Measurements from ENCODE around the gene OR6V1.

- TF ChIP-seq, protein P1, sequence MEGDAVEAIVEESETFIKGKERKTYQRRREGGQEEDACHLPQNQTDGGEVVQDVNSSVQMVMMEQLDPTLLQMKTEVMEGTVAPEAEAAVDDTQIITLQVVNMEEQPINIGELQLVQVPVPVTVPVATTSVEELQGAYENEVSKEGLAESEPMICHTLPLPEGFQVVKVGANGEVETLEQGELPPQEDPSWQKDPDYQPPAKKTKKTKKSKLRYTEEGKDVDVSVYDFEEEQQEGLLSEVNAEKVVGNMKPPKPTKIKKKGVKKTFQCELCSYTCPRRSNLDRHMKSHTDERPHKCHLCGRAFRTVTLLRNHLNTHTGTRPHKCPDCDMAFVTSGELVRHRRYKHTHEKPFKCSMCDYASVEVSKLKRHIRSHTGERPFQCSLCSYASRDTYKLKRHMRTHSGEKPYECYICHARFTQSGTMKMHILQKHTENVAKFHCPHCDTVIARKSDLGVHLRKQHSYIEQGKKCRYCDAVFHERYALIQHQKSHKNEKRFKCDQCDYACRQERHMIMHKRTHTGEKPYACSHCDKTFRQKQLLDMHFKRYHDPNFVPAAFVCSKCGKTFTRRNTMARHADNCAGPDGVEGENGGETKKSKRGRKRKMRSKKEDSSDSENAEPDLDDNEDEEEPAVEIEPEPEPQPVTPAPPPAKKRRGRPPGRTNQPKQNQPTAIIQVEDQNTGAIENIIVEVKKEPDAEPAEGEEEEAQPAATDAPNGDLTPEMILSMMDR (IDR thresholded peaks at IDR 0.05) = no peak
- TF ChIP-seq POLR2A (IDR thresholded peaks at IDR 0.05) = no peak
Measured at GRCh38 chr7:143043391-143043790, 8.8 kb upstream of the OR6V1 start.
